GM04504 (cell line): ENCODE results near the gene PRR14.
"Not testable (repeated sequence)": the region's sequence is repeated elsewhere in the genome, so short reads cannot be mapped to it uniquely, and the experiment has no call there.

Experiments
- DNase-seq: peaks from one replicate; pipeline ENCODE4 v3.0.0-alpha.2; 2012; ENCODE audit warnings: low read depth

PRR14 gene

GRCh38 chr16:30692396-30693064 is 41.8 kb downstream of the PRR14 start:
- DNase-seq, result no peak

GRCh38 chr16:30694926-30695693 is 44.4 kb downstream of the PRR14 start:
- no peak for DNase-seq

GRCh38 chr16:30696646-30697045 is 45.9 kb downstream of the PRR14 start:
- DNase-seq, result not testable (repeated sequence)

GRCh38 chr16:30697264-30698138 is 46.7 kb downstream of the PRR14 start:
- no peak for DNase-seq

- DNase-seq, result peak; percentile 95
Observed at GRCh38 chr16:30698139-30698815, 47.5 kb downstream of the PRR14 start.

- DNase-seq, result peak; percentile 35
Observed at GRCh38 chr16:30698816-30699614, 48.3 kb downstream of the PRR14 start, which contains the start of gene SRCAP. SRCAP (plus strand) TSS chr16:30699171; CDS start chr16:30700825, 1,654 bp downstream.

- DNase-seq, result no peak
Observed at GRCh38 chr16:30699615-30700099, 48.9 kb downstream of the PRR14 start.

- no peak for DNase-seq
Observed at GRCh38 chr16:30700491-30700890, 49.7 kb downstream of the PRR14 start.

DNA sequence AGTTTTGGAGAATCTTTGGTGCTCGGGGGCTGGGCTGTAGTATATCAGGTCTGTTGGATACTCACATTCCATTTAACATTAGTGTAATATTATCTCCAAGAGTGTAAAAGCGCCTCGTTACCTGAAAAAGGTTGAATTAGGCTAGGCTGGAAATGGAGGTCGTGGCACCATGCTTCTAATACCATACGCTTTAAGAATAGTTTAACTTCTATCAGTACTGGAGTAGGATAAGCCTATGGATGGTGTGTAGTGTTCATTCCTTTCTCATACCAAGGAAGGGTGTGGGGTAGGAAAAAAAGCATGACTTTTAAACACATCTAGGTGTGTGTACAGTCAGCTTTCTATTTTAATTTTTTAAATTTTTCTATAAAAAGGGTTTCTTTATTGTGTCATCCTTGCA is 50.2 kb downstream of the PRR14 start:
- no peak for DNase-seq

DNA sequence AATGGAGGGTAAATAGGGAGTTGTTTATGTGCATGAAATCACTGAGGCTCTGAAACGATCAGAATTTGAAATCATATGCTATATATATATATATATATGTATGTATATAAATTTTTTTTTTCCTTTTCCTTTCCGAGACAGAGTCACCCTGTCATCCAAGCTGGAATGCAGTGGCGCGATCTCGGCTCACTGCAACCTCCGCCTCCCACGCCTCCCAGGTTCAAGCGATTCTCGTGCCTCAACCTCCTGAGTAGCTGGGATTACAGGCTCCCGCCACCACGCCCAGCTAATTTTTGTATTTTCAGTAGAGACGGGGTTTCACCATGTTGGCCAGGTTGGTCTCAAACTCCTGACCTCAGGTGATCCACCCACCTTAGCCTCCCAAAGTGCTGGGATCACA is 52.3 kb downstream of the PRR14 start:
- not testable (repeated sequence) for DNase-seq

DNA sequence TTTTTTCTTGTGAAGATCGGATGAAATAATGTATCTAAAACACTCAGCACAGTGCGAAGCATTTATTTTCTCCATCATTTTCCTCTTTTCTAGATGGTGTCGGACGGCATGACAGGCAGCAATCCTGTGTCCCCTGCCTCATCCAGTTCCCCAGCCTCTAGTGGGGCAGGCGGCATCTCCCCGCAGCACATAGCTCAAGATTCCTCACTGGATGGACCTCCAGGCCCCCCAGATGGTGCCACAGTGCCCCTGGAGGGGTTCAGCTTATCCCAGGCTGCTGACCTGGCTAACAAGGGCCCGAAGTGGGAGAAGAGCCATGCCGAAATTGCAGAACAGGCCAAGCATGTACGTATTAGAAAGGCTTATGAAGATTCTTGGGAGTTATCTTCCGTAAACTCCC is 53.2 kb downstream of the PRR14 start:
- no peak for DNase-seq
